Right lung (tissue), 5 donors: ENCODE results near the gene NFAT5. TPM values are rescaled to one million over a fixed set of nuclear protein-coding genes. Genes with fewer than 3 reads are reported as not detected.
"Not testable (repeated sequence)": the region's sequence is repeated elsewhere in the genome, so short reads cannot be mapped to it uniquely, and the experiment has no call there.

ENCODE experiments used
- DNase-seq, 2 donors: peaks; one replicate each; pipeline ENCODE4 v3.0.0-alpha.2; 2013
- polyA plus RNA-seq, 5 donors: library from polyadenylated mRNA; unstranded; fragments of 120-200 nt; gene quantifications; one replicate each; pipeline versions ENCODE4 v1.2.1 to v1.2.3, GENCODE V29; 2013; ENCODE audit warnings: inconsistent platforms in 1 of 5, low replicate concordance in 1 of 5; ENCODE audit not compliant: insufficient read length in 5 of 5, insufficient read depth in 1 of 5

Gene NFAT5
- polyA plus RNA-seq, 5 donors = 31.4 to 64.5 (median 56.4) TPM

GRCh38 chr16:69703638-69704037 is 137.9 kb downstream of the NFAT5 start:
- no peak for DNase-seq

GRCh38 chr16:69706256-69706974 is 140.6 kb downstream of the NFAT5 start:
- DNase-seq = peak in 1 of 2 donors; percentile 19

GRCh38 chr16:69706975-69707340 is 141.2 kb downstream of the NFAT5 start:
- DNase-seq = no peak

GRCh38 chr16:69707920-69708683 is 142.3 kb downstream of the NFAT5 start:
- no peak for DNase-seq

- peak; percentile 40 to 42 for DNase-seq
Observed at GRCh38 chr16:69709456-69710084, 143.8 kb downstream of the NFAT5 start.

GRCh38 chr16:69711115-69711740 is 145.5 kb downstream of the NFAT5 start:
- no peak for DNase-seq

GRCh38 chr16:69712277-69712676 is 146.5 kb downstream of the NFAT5 start:
- DNase-seq = no peak

GRCh38 chr16:69712914-69713581 is 147.3 kb downstream of the NFAT5 start:
- DNase-seq = no peak

GRCh38 chr16:69717066-69717465 is 151.3 kb downstream of the NFAT5 start:
- no peak for DNase-seq

- DNase-seq = no peak
Observed at GRCh38 chr16:69718111-69718764, 152.5 kb downstream of the NFAT5 start.

GRCh38 chr16:69720822-69721430 is 155.2 kb downstream of the NFAT5 start:
- no peak for DNase-seq

- DNase-seq = no peak
Observed at GRCh38 chr16:69721441-69721957, 155.7 kb downstream of the NFAT5 start.

GRCh38 chr16:69724414-69724873 is 158.7 kb downstream of the NFAT5 start:
- no peak for DNase-seq

GRCh38 chr16:69724981-69725479 is 159.3 kb downstream of the NFAT5 start:
- no peak for DNase-seq

GRCh38 chr16:69725480-69726312 is 159.9 kb downstream of the NFAT5 start:
- no peak for DNase-seq

- peak; percentile 66 to 70 for DNase-seq
Observed at GRCh38 chr16:69726313-69727060, 160.7 kb downstream of the NFAT5 start, which contains the start of gene NQO1. Gene NQO1 (minus strand): TSS chr16:69726560. CDS start chr16:69726439, 121 bp downstream.

GRCh38 chr16:69727916-69728270 is 162.1 kb downstream of the NFAT5 start:
- no peak for DNase-seq

- not testable (repeated sequence) for DNase-seq
Observed at GRCh38 chr16:69729030-69729429, 163.3 kb downstream of the NFAT5 start.
